Panc1 (cell line): Measurements from ENCODE around the gene TAS2R19. TPM values are rescaled to one million over a fixed set of nuclear protein-coding genes. Genes with fewer than 3 reads are reported as not detected.
A peak's percentile ranks its signal among the peaks of the same experiment; 100 is the strongest.
"Not testable (repeated sequence)": the region's sequence is repeated elsewhere in the genome, so short reads cannot be mapped to it uniquely, and the experiment has no call there.

ENCODE experiments used
- ATAC-seq: fragments of 200-7000 bp; cut with Tn5 transposase; 2 replicates; pipeline ENCODE4 v1.9.1; 2020; ENCODE audit warnings: mild to moderate bottlenecking, moderate library complexity
- BruUV-seq: library from RNA; stranded (reverse); fragments of 400-500 nt; replicated peaks from 2 replicates; lab custom pipeline; 2021; lab: Mats Ljungman, UMichigan
- CTCF ChIA-PET: fragments of 300-600 bp; sonication (Branson Sonifier 250); formaldehyde crosslinking; loops from one replicate; lab custom pipeline; 2022; ENCODE audit warnings: antibody characterized with exemption; lab: Charles Lee
- POLR2A ChIA-PET: fragments of 300-600 bp; sonication (Branson Sonifier 250); formaldehyde crosslinking; loops from one replicate; lab custom pipeline; 2022; ENCODE audit warnings: antibody characterized with exemption; lab: Charles Lee
- DNase-seq: peaks from one replicate; pipeline ENCODE4 v3.0.0-alpha.2; 2010; ENCODE audit warnings: low read depth, low spot score
- H3K27ac ChIP-seq: 2 replicates; pipeline ENCODE4 v1.5.1; 2011; ENCODE audit warnings: mild to moderate bottlenecking, low read length, inconsistent platforms
- H3K27me3 ChIP-seq: fragments of 200-500 bp; sonication (Bioruptor generic); 2 replicates; pipeline ENCODE4 v1.6.0; 2014; ENCODE audit warnings: low read length, inconsistent platforms; ENCODE audit not compliant: control insufficient read depth, insufficient read depth
- H3K36me3 ChIP-seq: fragments of 200-500 bp; sonication (Bioruptor generic); 2 replicates; pipeline ENCODE4 v1.5.1; 2014; ENCODE audit warnings: inconsistent platforms, mild to moderate bottlenecking, low read length, moderate library complexity; ENCODE audit not compliant: control insufficient read depth, insufficient read depth
- H3K4me1 ChIP-seq: 2 replicates; pipeline ENCODE4 v1.5.1; 2011; ENCODE audit warnings: inconsistent platforms, mild to moderate bottlenecking, low read length, moderate library complexity; ENCODE audit not compliant: control insufficient read depth, insufficient read depth
- H3K4me3 ChIP-seq, 2 experiments: 2 replicates each; pipeline ENCODE4 v1.5.1; 2011 to 2012; ENCODE audit warnings: low read depth in 2 of 2, low read length in 2 of 2, mild to moderate bottlenecking in 2 of 2, inconsistent platforms in 1 of 2, moderate library complexity in 1 of 2
- H3K9me3 ChIP-seq: fragments of 200-500 bp; sonication (Bioruptor generic); 2 replicates; pipeline ENCODE4 v1.5.1; 2014; ENCODE audit warnings: low read depth, mild to moderate bottlenecking, inconsistent platforms, low read length, moderate library complexity; ENCODE audit not compliant: control insufficient read depth, insufficient read depth
- POLR2AphosphoS5 ChIP-seq: IDR thresholded peaks from 2 replicates; pipeline ENCODE4 v1.6.1; 2012; ENCODE audit warnings: mild to moderate bottlenecking, low read depth, low read length, moderate library complexity
- SIN3A ChIP-seq: IDR thresholded peaks from 2 replicates; pipeline ENCODE4 v1.6.1; 2012; ENCODE audit warnings: low read depth, mild to moderate bottlenecking, low read length, moderate library complexity, borderline replicate concordance; ENCODE audit not compliant: insufficient read depth
- TCF7L2 ChIP-seq: IDR thresholded peaks from 2 replicates; pipeline ENCODE4 v1.6.1; 2011; ENCODE audit warnings: mild to moderate bottlenecking, low read depth, low read length, inconsistent platforms
- in situ Hi-C: cut with HindIII; loops from 2 replicates; pipeline ENCODE4 v1.10.0; 2016; ENCODE audit warnings: low sequenced_read_pairs, low pct_unique_long_range_greater_than_20kb
- intact Hi-C: fragments of 100-400 bp; cut with micrococcal nuclease; formaldehyde crosslinking; loops from one replicate; pipeline ENCODE4 v1.10.0; 2022; ENCODE audit not compliant: unreplicated experiment
- total RNA-seq: library from RNA; stranded (reverse); gene quantifications from one replicate; pipeline ENCODE4 v1.2.1, GENCODE V29; 2021; ENCODE audit not compliant: unreplicated experiment
- TF ChIP-seq, protein P1 (sequence below): fragments of 450-650 bp; IDR thresholded peaks from 2 replicates; pipeline ENCODE4 v1.5.1; 2017; ENCODE audit warnings: mild to moderate bottlenecking
- TF ChIP-seq, protein P2 (sequence below), 2 experiments: IDR thresholded peaks; 2 replicates each; pipeline ENCODE4 v1.6.1; 2011 to 2012; ENCODE audit warnings: low read depth in 2 of 2, control low read depth in 1 of 2, low read length in 1 of 2, mild to moderate bottlenecking in 1 of 2, moderate library complexity in 1 of 2; ENCODE audit not compliant: insufficient read depth in 1 of 2

TAS2R19 gene
- total RNA-seq, 1 experiment from 2014 or later, result 1.1 TPM

DNA sequence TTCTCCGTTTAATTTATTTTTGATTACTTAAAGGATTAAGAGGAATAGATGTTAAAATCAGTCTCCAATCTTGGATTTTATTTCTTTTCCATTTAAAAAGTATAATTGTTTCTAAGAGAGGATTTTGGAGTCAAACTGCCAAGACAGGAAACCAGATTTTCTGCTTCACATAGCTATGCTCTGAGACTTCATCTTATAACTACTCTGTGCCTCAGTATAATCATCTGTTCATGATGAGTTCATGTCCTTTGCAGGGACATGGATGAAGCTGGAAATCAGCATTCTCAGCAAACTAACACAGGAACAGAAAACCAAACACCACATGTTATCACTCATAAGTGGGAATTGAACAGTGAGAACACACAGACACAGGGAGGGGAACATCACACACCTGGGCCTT lies 17.7 kb upstream of the TAS2R19 start:
- Histone ChIP-seq H3K4me1 (no peaks in the 10 kb centered on the region), H3K9me3 (no peaks in the 10 kb centered on the region), H3K27ac (no peak overlapping the region), H3K36me3 (no peaks in the 10 kb centered on the region), H3K4me3 (no peak overlapping the region), H3K27me3 (no peaks in the 10 kb centered on the region)
- ChIA-PET CTCF (no interaction called here), POLR2A (no interaction called here)
- no TSS peak for BruUV-seq
- in situ Hi-C loops (no loop called here), intact Hi-C loops (no loop called here)
- ATAC-seq, result no peak
- TF ChIP-seq POLR2AphosphoS5, result no peak
- DNase-seq, result no peak

- no peak overlapping the region for H3K27ac ChIP-seq
- TF ChIP-seq, protein P1, sequence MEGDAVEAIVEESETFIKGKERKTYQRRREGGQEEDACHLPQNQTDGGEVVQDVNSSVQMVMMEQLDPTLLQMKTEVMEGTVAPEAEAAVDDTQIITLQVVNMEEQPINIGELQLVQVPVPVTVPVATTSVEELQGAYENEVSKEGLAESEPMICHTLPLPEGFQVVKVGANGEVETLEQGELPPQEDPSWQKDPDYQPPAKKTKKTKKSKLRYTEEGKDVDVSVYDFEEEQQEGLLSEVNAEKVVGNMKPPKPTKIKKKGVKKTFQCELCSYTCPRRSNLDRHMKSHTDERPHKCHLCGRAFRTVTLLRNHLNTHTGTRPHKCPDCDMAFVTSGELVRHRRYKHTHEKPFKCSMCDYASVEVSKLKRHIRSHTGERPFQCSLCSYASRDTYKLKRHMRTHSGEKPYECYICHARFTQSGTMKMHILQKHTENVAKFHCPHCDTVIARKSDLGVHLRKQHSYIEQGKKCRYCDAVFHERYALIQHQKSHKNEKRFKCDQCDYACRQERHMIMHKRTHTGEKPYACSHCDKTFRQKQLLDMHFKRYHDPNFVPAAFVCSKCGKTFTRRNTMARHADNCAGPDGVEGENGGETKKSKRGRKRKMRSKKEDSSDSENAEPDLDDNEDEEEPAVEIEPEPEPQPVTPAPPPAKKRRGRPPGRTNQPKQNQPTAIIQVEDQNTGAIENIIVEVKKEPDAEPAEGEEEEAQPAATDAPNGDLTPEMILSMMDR, result no peak
- TF ChIP-seq, protein P2, sequence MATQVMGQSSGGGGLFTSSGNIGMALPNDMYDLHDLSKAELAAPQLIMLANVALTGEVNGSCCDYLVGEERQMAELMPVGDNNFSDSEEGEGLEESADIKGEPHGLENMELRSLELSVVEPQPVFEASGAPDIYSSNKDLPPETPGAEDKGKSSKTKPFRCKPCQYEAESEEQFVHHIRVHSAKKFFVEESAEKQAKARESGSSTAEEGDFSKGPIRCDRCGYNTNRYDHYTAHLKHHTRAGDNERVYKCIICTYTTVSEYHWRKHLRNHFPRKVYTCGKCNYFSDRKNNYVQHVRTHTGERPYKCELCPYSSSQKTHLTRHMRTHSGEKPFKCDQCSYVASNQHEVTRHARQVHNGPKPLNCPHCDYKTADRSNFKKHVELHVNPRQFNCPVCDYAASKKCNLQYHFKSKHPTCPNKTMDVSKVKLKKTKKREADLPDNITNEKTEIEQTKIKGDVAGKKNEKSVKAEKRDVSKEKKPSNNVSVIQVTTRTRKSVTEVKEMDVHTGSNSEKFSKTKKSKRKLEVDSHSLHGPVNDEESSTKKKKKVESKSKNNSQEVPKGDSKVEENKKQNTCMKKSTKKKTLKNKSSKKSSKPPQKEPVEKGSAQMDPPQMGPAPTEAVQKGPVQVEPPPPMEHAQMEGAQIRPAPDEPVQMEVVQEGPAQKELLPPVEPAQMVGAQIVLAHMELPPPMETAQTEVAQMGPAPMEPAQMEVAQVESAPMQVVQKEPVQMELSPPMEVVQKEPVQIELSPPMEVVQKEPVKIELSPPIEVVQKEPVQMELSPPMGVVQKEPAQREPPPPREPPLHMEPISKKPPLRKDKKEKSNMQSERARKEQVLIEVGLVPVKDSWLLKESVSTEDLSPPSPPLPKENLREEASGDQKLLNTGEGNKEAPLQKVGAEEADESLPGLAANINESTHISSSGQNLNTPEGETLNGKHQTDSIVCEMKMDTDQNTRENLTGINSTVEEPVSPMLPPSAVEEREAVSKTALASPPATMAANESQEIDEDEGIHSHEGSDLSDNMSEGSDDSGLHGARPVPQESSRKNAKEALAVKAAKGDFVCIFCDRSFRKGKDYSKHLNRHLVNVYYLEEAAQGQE (IDR thresholded peaks at IDR 0.05; ENCODE audit: insufficient read depth in 1 of 2, low read depth in 2 of 2, low read length in 1 of 2), result no peak
- TF ChIP-seq SIN3A, result no peak
- TF ChIP-seq POLR2AphosphoS5, result no peak
- no peak for TF ChIP-seq TCF7L2
- no peak for DNase-seq
- no peaks in the 10 kb centered on the region for H3K4me1 ChIP-seq
- TSS peak; percentile 43 for BruUV-seq
- intact Hi-C loops (loop anchor here (1.0 to 10.0 kb wide), 3 partner anchors 27 to 116 kb away; no protein-coding TSS in a partner anchor), in situ Hi-C loops (no loop called here)
- no peaks in the 10 kb centered on the region for H3K36me3 ChIP-seq
- ChIA-PET POLR2A (no interaction called here), CTCF (no interaction called here)
- H3K9me3 ChIP-seq, result no peaks in the 10 kb centered on the region
- ATAC-seq, result no peak
- H3K27me3 ChIP-seq, result no peaks in the 10 kb centered on the region
- no peak overlapping the region for H3K4me3 ChIP-seq
These were observed 16.8 kb upstream of the TAS2R19 start for GRCh38 chr12:11039171-11039570.

DNA sequence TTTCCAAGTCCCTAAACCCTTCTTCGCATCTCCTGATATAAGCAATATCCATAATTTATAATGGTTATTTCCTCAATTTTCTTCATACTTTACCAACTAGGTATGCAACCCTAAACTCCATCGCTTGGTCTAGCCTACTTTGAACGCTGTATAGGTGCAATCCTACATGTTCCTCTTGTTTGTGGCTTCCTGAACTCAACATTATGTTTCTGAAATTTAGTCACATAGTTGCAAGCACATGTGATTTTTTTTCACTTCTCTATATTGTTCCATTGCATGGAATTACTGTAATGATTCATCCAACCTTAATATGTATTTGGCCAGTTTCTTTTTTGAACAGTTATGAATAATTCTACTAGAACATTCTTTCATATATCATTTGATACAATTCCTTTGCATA lies 11.5 kb upstream of the TAS2R19 start:
- ATAC-seq, H3K4me1 ChIP-seq, POLR2A ChIA-PET, CTCF ChIA-PET, H3K27ac ChIP-seq, H3K9me3 ChIP-seq, in situ Hi-C loops, H3K4me3 ChIP-seq, BruUV-seq, H3K36me3 ChIP-seq, DNase-seq, H3K27me3 ChIP-seq: not testable (repeated sequence)
- intact Hi-C loops, result loop anchor here (10.0 kb wide), 1 partner anchor 121 kb away; no protein-coding TSS in a partner anchor
